HG03095 (cell line): ENCODE data around the gene INAVA.
A peak's percentile ranks its signal among the peaks of the same experiment; 100 is the strongest.

ENCODE experiments used
- ATAC-seq: cut with Tn5 transposase; IDR thresholded peaks from one replicate; pipeline ENCODE4 v1.9.1; 2021; ENCODE audit warnings: moderate library complexity; ENCODE audit not compliant: unreplicated experiment

The INAVA gene

GRCh38 chr1:200874694-200875093, 20.0 kb upstream of the INAVA start:
- no peak for ATAC-seq

- no peak for ATAC-seq
Observed at GRCh38 chr1:200875416-200875815, 19.3 kb upstream of the INAVA start.

GRCh38 chr1:200877010-200877409, 17.7 kb upstream of the INAVA start:
- ATAC-seq = no peak

GRCh38 chr1:200877839-200878551, 16.7 kb upstream of the INAVA start:
- ATAC-seq = no peak

GRCh38 chr1:200880212-200880611, 14.5 kb upstream of the INAVA start:
- peak; percentile 62 for ATAC-seq

- no peak for ATAC-seq
Observed at GRCh38 chr1:200883118-200883517, 11.6 kb upstream of the INAVA start.

- no peak for ATAC-seq
Observed at GRCh38 chr1:200885623-200886402, 8.9 kb upstream of the INAVA start.

GRCh38 chr1:200886594-200886993, 8.1 kb upstream of the INAVA start:
- no peak for ATAC-seq

- ATAC-seq = no peak
Observed at GRCh38 chr1:200887036-200887435, 7.7 kb upstream of the INAVA start.

GRCh38 chr1:200887772-200888348, 6.8 kb upstream of the INAVA start:
- ATAC-seq = no peak

GRCh38 chr1:200888349-200888838, 6.3 kb upstream of the INAVA start:
- ATAC-seq = peak; percentile 89

GRCh38 chr1:200889571-200889970, 5.1 kb upstream of the INAVA start:
- no peak for ATAC-seq

GRCh38 chr1:200890027-200890426, 4.7 kb upstream of the INAVA start:
- ATAC-seq = no peak

- no peak for ATAC-seq
Observed at GRCh38 chr1:200890818-200891773, 3.6 kb upstream of the INAVA start.

GRCh38 chr1:200891774-200892157, 2.9 kb upstream of the INAVA start:
- ATAC-seq = no peak

GRCh38 chr1:200892546-200892945, 2.2 kb upstream of the INAVA start:
- no peak for ATAC-seq

GRCh38 chr1:200892958-200893357, 1.7 kb upstream of the INAVA start:
- no peak for ATAC-seq

GRCh38 chr1:200893411-200893901, 1.2 kb upstream of the INAVA start:
- ATAC-seq = no peak

GRCh38 chr1:200895443-200895789, 716 bp downstream of the INAVA start:
- ATAC-seq = no peak

GRCh38 chr1:200895801-200896530, 1.3 kb downstream of the INAVA start:
- ATAC-seq = peak; percentile 30
